ENCODE data around the gene SEC24D. TPM values are rescaled to one million over a fixed set of nuclear protein-coding genes. Genes with fewer than 3 reads are reported as not detected.

Gene SEC24D
- total and polyA plus RNA-seq, 2 experiments from 2014 or later = 37.6 to 94.8 TPM

DNA sequence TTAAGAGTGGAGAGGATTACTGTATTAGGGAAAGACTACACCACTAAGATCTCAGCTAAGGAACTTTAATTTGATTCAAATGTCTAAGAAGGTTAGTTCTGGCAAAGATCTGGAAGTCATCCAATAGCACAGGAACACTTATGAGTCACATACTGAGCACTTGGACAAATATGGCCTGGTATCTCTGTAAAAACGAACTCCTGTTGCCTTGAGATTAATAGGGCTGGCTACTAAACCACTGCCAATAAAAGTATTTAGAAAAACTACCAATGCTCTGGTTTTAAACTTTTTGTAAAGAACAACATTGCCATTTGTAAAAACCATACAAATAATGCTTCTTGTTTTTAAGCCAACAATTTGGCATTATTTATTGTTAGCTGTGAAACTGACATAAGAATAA lies 70.5 kb downstream of the SEC24D start (continued):
- TF ChIP-seq, protein P1, sequence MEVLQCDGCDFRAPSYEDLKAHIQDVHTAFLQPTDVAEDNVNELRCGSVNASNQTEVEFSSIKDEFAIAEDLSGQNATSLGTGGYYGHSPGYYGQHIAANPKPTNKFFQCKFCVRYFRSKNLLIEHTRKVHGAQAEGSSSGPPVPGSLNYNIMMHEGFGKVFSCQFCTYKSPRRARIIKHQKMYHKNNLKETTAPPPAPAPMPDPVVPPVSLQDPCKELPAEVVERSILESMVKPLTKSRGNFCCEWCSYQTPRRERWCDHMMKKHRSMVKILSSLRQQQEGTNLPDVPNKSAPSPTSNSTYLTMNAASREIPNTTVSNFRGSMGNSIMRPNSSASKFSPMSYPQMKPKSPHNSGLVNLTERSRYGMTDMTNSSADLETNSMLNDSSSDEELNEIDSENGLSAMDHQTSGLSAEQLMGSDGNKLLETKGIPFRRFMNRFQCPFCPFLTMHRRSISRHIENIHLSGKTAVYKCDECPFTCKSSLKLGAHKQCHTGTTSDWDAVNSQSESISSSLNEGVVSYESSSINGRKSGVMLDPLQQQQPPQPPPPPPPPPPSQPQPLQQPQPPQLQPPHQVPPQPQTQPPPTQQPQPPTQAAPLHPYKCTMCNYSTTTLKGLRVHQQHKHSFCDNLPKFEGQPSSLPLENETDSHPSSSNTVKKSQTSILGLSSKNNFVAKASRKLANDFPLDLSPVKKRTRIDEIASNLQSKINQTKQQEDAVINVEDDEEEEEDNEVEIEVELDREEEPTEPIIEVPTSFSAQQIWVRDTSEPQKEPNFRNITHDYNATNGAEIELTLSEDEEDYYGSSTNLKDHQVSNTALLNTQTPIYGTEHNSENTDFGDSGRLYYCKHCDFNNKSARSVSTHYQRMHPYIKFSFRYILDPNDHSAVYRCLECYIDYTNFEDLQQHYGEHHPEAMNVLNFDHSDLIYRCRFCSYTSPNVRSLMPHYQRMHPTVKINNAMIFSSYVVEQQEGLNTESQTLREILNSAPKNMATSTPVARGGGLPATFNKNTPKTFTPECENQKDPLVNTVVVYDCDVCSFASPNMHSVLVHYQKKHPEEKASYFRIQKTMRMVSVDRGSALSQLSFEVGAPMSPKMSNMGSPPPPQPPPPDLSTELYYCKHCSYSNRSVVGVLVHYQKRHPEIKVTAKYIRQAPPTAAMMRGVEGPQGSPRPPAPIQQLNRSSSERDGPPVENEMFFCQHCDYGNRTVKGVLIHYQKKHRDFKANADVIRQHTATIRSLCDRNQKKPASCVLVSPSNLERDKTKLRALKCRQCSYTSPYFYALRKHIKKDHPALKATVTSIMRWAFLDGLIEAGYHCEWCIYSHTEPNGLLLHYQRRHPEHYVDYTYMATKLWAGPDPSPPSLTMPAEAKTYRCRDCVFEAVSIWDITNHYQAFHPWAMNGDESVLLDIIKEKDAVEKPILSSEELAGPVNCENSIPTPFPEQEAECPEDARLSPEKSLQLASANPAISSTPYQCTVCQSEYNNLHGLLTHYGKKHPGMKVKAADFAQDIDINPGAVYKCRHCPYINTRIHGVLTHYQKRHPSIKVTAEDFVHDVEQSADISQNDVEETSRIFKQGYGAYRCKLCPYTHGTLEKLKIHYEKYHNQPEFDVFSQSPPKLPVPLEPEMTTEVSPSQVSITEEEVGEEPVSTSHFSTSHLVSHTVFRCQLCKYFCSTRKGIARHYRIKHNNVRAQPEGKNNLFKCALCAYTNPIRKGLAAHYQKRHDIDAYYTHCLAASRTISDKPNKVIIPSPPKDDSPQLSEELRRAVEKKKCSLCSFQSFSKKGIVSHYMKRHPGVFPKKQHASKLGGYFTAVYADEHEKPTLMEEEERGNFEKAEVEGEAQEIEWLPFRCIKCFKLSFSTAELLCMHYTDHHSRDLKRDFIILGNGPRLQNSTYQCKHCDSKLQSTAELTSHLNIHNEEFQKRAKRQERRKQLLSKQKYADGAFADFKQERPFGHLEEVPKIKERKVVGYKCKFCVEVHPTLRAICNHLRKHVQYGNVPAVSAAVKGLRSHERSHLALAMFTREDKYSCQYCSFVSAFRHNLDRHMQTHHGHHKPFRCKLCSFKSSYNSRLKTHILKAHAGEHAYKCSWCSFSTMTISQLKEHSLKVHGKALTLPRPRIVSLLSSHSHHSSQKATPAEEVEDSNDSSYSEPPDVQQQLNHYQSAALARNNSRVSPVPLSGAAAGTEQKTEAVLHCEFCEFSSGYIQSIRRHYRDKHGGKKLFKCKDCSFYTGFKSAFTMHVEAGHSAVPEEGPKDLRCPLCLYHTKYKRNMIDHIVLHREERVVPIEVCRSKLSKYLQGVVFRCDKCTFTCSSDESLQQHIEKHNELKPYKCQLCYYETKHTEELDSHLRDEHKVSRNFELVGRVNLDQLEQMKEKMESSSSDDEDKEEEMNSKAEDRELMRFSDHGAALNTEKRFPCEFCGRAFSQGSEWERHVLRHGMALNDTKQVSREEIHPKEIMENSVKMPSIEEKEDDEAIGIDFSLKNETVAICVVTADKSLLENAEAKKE (CRISPR knock-in tag; IDR thresholded peaks at IDR 0.05) = no peak
- TF ChIP-seq ZNF331 (CRISPR knock-in tag; IDR thresholded peaks at IDR 0.05; ENCODE audit: low read depth) (no peak), POLR2AphosphoS5 (IDR thresholded peaks at IDR 0.05; ENCODE audit: low read depth) (no peak), EZH2phosphoT487 (IDR thresholded peaks at IDR 0.05; ENCODE audit: unreplicated experiment) (no peak), ZNF114 (CRISPR knock-in tag; IDR thresholded peaks at IDR 0.05) (no peak), STAT1 (IDR thresholded peaks at IDR 0.05; ENCODE audit: unreplicated experiment) (no peak)

DNA sequence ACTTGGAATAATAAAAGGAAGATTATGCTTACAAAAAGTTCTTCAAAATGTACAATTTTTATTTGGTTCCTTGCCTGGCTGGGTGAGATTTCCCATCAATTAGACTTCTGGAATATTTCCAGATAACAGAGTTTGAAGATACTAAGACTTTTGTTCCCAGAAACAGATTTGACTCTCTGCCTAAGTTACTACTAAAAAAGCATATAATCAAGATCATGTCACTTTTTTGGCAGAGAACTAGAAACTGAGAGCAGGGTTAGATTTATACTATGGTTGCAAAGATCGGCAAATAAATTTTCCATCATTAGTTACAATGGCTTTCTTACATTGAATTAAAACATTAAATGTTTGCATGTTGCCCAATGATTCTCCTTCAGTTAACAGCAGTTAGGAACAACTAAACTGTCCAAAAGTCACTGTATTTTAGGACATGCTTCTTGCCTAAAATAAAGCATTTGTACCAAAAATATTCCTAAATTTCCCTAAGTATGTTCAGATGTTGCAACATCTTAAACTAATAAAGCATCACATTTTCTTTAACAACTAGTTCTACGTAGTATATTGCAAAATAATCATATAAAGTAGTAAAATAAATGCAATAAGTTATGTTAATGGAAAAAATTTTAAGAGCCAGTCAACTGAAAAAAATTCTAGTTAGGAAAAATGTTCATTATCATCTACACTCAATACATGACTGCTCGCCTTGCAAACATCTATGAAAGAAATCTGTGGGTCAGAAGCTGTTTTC lies 73.0 kb downstream of the SEC24D start:
- peaks cover 37% of the 10 kb centered on the region for H3K36me3 ChIP-seq (ENCODE audit: insufficient read depth)
- no peak overlapping the region for H3K4me3 Mint-ChIP-seq
- TF ChIP-seq, protein P1 (CRISPR knock-in tag; IDR thresholded peaks at IDR 0.05) = no peak
- TF ChIP-seq POLR2AphosphoS5 (IDR thresholded peaks at IDR 0.05; ENCODE audit: low read depth) (no peak), ZNF114 (CRISPR knock-in tag; IDR thresholded peaks at IDR 0.05) (no peak)
- no peaks in the 10 kb centered on the region for H3F3A ChIP-seq (replicated peaks; ENCODE audit: low read depth)
- DNase-seq (ENCODE audit: low spot score) (no peak), ATAC-seq (no peak)
- H3K4me2 ChIP-seq = no peak overlapping the region
- H3K27ac ChIP-seq (ENCODE audit: low read depth) = no peak overlapping the region
- no peaks in the 10 kb centered on the region for H3K4me1 ChIP-seq (ENCODE audit: insufficient read depth)
- no peaks in the 10 kb centered on the region for H3K9me2 ChIP-seq (ENCODE audit: insufficient read depth)
- peaks cover 26% of the 10 kb centered on the region for H3K36me3 Mint-ChIP-seq (ENCODE audit: low read depth)
- H3K27ac Mint-ChIP-seq = no peak overlapping the region
- no peak overlapping the region for H3K4me3 ChIP-seq
- H3K27me3 ChIP-seq (ENCODE audit: insufficient read depth) = no peaks in the 10 kb centered on the region
- H2AFZ ChIP-seq = no peak overlapping the region
- H3K79me2 ChIP-seq (replicated peaks; ENCODE audit: insufficient read depth) = no peaks in the 10 kb centered on the region
- H3K4me1 Mint-ChIP-seq = no peaks in the 10 kb centered on the region
- no peaks in the 10 kb centered on the region for H3K27me3 Mint-ChIP-seq (ENCODE audit: insufficient read depth, low read depth, poor library complexity)
- no peaks in the 10 kb centered on the region for H4K20me1 ChIP-seq (replicated peaks; ENCODE audit: insufficient read depth)
- H3K9me3 Mint-ChIP-seq = no peaks in the 10 kb centered on the region
